ENCODE results near the gene MALAT1. TPM values are rescaled to one million over a fixed set of nuclear protein-coding genes. Genes with fewer than 3 reads are reported as not detected.

Gene MALAT1
- total and polyA plus RNA-seq, 8 donors: 251 to 5,615 (median 2,750) TPM

DNA sequence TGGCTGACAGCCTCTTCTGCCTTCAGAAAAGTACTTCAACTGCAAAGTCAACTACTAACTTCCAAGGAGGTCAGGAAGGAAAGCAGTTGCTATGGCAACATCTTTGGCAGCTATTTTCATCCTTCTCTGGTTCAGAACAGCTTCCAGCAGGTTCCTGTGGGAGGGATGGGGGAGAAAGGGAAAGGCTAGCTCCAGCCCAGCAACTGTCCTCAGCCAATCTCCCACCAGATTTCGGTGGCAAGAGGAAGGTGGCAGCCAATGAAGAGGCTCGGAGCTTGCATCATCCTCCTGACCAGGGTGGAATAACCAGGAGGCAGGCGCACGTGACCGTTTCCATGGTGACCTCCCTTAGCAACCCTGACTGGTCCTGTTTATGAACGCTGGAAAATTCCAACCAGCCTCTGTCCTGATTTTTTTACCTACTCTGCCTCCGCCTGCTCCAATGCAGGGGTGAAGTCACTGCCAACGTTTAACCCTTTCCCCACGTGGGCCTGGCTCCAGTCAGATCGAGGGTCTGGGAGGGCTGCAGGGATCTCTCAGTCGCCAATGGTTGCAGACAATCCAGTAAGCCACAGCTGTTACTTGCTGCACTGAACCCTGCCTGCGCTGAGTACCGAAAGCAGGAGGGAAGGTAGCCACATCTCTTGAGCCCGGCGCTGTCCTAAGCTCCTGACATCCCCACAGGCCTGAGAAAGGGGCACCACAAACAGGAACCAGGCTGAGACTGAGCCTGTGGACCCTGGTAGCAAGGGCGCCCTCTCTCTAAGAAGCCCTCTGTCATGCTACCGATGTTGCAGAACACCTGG lies 11.2 kb upstream of the MALAT1 start:
- FAIRE-seq: peak; percentile 68
- ATAC-seq: peak; percentile 84 to 90 (median 87)
- peak; percentile 82 to 97 (median 94) for DNase-seq
- no peaks in the 10 kb centered on the region for H3K27me3 ChIP-seq
- no peak overlapping the region for H3K4me3 ChIP-seq
- TF ChIP-seq, protein P1, sequence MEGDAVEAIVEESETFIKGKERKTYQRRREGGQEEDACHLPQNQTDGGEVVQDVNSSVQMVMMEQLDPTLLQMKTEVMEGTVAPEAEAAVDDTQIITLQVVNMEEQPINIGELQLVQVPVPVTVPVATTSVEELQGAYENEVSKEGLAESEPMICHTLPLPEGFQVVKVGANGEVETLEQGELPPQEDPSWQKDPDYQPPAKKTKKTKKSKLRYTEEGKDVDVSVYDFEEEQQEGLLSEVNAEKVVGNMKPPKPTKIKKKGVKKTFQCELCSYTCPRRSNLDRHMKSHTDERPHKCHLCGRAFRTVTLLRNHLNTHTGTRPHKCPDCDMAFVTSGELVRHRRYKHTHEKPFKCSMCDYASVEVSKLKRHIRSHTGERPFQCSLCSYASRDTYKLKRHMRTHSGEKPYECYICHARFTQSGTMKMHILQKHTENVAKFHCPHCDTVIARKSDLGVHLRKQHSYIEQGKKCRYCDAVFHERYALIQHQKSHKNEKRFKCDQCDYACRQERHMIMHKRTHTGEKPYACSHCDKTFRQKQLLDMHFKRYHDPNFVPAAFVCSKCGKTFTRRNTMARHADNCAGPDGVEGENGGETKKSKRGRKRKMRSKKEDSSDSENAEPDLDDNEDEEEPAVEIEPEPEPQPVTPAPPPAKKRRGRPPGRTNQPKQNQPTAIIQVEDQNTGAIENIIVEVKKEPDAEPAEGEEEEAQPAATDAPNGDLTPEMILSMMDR (IDR thresholded peaks at IDR 0.05): no peak
- intact Hi-C loops (cut with DNase I): no loop called here
- H3K9me3 ChIP-seq: no peaks in the 10 kb centered on the region
- H3K27ac ChIP-seq: peak overlapping the region; percentile 57 to 88 (median 72)
- H3K36me3 ChIP-seq: no peaks in the 10 kb centered on the region
- H3K4me1 ChIP-seq: peaks cover 25 to 41% (median 27%) of the 10 kb centered on the region in 3 donors
- 12 to 13% methylated on average over 17 of the region's 17 CpGs for WGBS, 2 donors

- DNase-seq (peak in 3 of 6 donors; percentile 49), ATAC-seq (no peak), FAIRE-seq (no peak)
- H3K4me3 ChIP-seq: no peak overlapping the region
- TF ChIP-seq, protein P1 (IDR thresholded peaks at IDR 0.05): no peak
- H3K9me3 ChIP-seq: no peaks in the 10 kb centered on the region
- peaks cover 32 to 49% (median 35%) of the 10 kb centered on the region in 3 donors for H3K4me1 ChIP-seq
- WGBS, 2 donors: 61 to 63% methylated on average over 10 of the region's 10 CpGs
- H3K27ac ChIP-seq: peak overlapping the region; percentile 57 to 88 (median 72)
- intact Hi-C loops (cut with DNase I): no loop called here
- H3K27me3 ChIP-seq: no peaks in the 10 kb centered on the region
- H3K36me3 ChIP-seq: no peaks in the 10 kb centered on the region
Observed at GRCh38 chr11:65488273-65489034, 10.4 kb upstream of the MALAT1 start.

DNA sequence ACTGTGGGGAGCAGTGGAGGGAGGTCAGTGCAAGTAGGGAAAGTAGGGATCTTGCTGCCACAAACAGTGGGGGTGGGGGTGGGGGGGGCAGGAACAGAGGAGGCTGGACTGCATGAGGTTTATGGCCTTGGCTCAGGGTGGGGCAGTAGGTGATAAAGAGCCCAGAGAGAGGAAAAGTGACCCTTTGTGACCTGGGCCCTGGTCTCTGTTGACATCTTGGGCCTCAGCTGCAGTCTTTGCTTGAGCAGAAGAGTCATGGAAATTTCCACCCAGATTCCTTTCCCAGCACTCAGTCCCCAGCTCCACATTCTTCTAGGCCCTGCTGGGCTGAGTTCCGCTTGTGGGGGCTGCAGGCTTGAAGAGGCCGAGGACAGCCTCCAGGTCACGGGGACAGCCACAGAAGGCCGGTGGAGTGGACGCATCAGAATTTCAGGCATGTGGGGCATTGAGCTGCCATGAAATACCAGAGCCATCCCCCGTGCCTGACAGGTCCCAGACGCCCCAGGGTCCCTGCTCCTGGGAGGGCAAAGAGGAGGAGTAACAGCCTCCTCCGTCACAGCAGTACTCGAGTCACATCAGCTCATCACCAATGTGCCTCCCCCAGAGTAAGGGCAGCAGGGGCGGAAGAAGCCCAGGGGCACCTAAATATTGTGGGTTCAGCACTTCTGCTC lies 9.7 kb upstream of the MALAT1 start:
- Histone ChIP-seq H3K4me3 (no peak overlapping the region), H3K36me3 (no peaks in the 10 kb centered on the region), H3K27ac (peak overlapping the region; percentile 5 to 88 (median 72)), H3K9me3 (no peaks in the 10 kb centered on the region), H3K27me3 (no peaks in the 10 kb centered on the region), H3K4me1 (peaks cover 37 to 56% (median 42%) of the 10 kb centered on the region in 3 donors)
- intact Hi-C loops (cut with DNase I): no loop called here
- 74 to 88% methylated on average over 10 of the region's 10 CpGs for WGBS, 2 donors
- TF ChIP-seq, protein P1 (IDR thresholded peaks at IDR 0.05): no peak
- ATAC-seq (no peak), DNase-seq (peak in 2 of 6 donors; percentile 42 to 54), FAIRE-seq (no peak)

GRCh38 chr11:65489706-65490320 lies 9.0 kb upstream of the MALAT1 start:
- 72 to 85% methylated on average over 8 of the region's 8 CpGs for WGBS, 2 donors
- ATAC-seq (no peak), DNase-seq (peak in 2 of 6 donors; percentile 22 to 43), FAIRE-seq (no peak)
- intact Hi-C loops (cut with DNase I): no loop called here
- H3K36me3 ChIP-seq: no peaks in the 10 kb centered on the region
- no peaks in the 10 kb centered on the region for H3K27me3 ChIP-seq
- no peak overlapping the region for H3K4me3 ChIP-seq
- TF ChIP-seq, protein P1 (IDR thresholded peaks at IDR 0.05): no peak
- H3K4me1 ChIP-seq: peaks cover 44 to 62% (median 48%) of the 10 kb centered on the region in 3 donors
- peak overlapping the region; percentile 4 to 88 (median 40) for H3K27ac ChIP-seq
- H3K9me3 ChIP-seq: no peaks in the 10 kb centered on the region

Measured in pancreas (tissue), 10 donors.